K562 (cell line): ENCODE results near the gene RALGAPA2. TPM values are rescaled to one million over a fixed set of nuclear protein-coding genes. Genes with fewer than 3 reads are reported as not detected.

Experiments used
- ATAC-seq: fragments of 200-7000 bp; cut with Tn5 transposase; 3 replicates; pipeline ENCODE4 v1.9.1; 2020; ENCODE audit warnings: moderate library complexity
- BruUV-seq: library from RNA; stranded (reverse); fragments of 400-500 nt; replicated peaks from 2 replicates; lab custom pipeline; 2021; lab: Mats Ljungman, UMichigan
- CTCF ChIA-PET: fragments of 300-600 bp; formaldehyde crosslinking; extraction: SDS; loops from one replicate; lab custom pipeline; 2021; ENCODE audit warnings: low intra/inter-chr PET ratio; lab: Yijun Ruan, JAX
- POLR2A ChIA-PET: fragments of 300-600, 350-650 bp; sonication (Branson Sonifier 250); formaldehyde crosslinking; extraction: SDS; loops from one replicate; lab custom pipeline; 2021; ENCODE audit warnings: antibody characterized with exemption, inconsistent platforms; lab: Yijun Ruan, JAX
- DNase-seq, 4 experiments: peaks; one replicate each; pipeline versions ENCODE4 v3.0.0 to v3.0.0-alpha.2; 2011 to 2018; ENCODE audit warnings: low spot score in 3 of 4, mixed read lengths in 3 of 4; ENCODE audit errors: extremely low read depth in 1 of 4
- FAIRE-seq: peaks from 2 replicates; lab custom pipeline; 2011; peaks lifted over from hg19 to GRCh38; lab: Jason Lieb, UNC
- H2AFZ ChIP-seq: 2 replicates; pipeline ENCODE4 v1.6.0; 2011; ENCODE audit warnings: low read depth, low read length, control low read depth, inconsistent platforms
- H3K27ac ChIP-seq: fragments of 200-600 bp; 3 replicates; pipeline ENCODE4 v1.8.0; 2011; ENCODE audit warnings: low read depth, mild to moderate bottlenecking, control low read depth, inconsistent platforms, low read length, moderate library complexity, mixed read lengths; ENCODE audit errors: extremely low read depth
- H3K27me3 ChIP-seq, 2 experiments: fragments of 300-600 bp in 1 of 2; 2 replicates in 1 of 2; 3 replicates in 1 of 2; pipeline versions ENCODE4 v1.6.0 to v1.8.0; 2011; ENCODE audit warnings: inconsistent platforms in 2 of 2, low read length in 2 of 2, mild to moderate bottlenecking in 1 of 2, mixed read lengths in 1 of 2, moderate library complexity in 1 of 2; ENCODE audit not compliant: control insufficient read depth in 2 of 2, insufficient read depth in 2 of 2
- H3K36me3 ChIP-seq: fragments of 300-600 bp; 3 replicates; pipeline ENCODE4 v1.8.0; 2011; ENCODE audit warnings: mild to moderate bottlenecking, low read length, inconsistent platforms; ENCODE audit not compliant: control insufficient read depth, insufficient read depth
- H3K4me1 ChIP-seq, 2 experiments: fragments of 200-600 bp in 1 of 2; replicated peaks in 1 of 2; 2 replicates in 1 of 2; 3 replicates in 1 of 2; pipeline versions ENCODE4 v1.5.1 to v1.8.0; 2011; ENCODE audit warnings: inconsistent platforms in 2 of 2, low read length in 2 of 2, mild to moderate bottlenecking in 1 of 2, mixed read lengths in 1 of 2, moderate library complexity in 1 of 2; ENCODE audit not compliant: control insufficient read depth in 2 of 2, insufficient read depth in 2 of 2
- H3K4me2 ChIP-seq: 2 replicates; pipeline ENCODE4 v1.6.1; 2011; ENCODE audit warnings: low read length, control low read depth, inconsistent platforms, mixed read lengths; ENCODE audit not compliant: insufficient read depth
- H3K4me3 ChIP-seq: fragments of 200-600 bp; sonication (generic), shearing (Covaris generic); 2 replicates; pipeline ENCODE4 v1.5.1; 2016; ENCODE audit warnings: control low read depth, inconsistent platforms
- H3K79me2 ChIP-seq: fragments of 200-600 bp; 3 replicates; pipeline ENCODE4 v1.8.0; 2011; ENCODE audit warnings: low read length, inconsistent platforms; ENCODE audit not compliant: control insufficient read depth, insufficient read depth
- H3K9ac ChIP-seq, 2 experiments: 2 replicates each; pipeline versions ENCODE4 v1.6.0 to v1.6.1; 2011; ENCODE audit warnings: low read depth in 2 of 2, low read length in 2 of 2, control low read depth in 1 of 2, inconsistent platforms in 1 of 2, mild to moderate bottlenecking in 1 of 2, mixed read lengths in 1 of 2; ENCODE audit not compliant: insufficient read depth in 1 of 2
- H3K9me1 ChIP-seq: one replicate; pipeline ENCODE4 v1.6.0; 2011; ENCODE audit warnings: inconsistent platforms, mild to moderate bottlenecking, low read length, moderate library complexity; ENCODE audit not compliant: control insufficient read depth, insufficient read depth
- H3K9me3 ChIP-seq: replicated peaks from 2 replicates; pipeline ENCODE4 v1.5.1; 2011; ENCODE audit warnings: low read depth, low read length, inconsistent platforms; ENCODE audit not compliant: control insufficient read depth, insufficient read depth
- H4K20me1 ChIP-seq: replicated peaks from 2 replicates; pipeline ENCODE4 v1.6.1; 2011; ENCODE audit warnings: low read length, inconsistent platforms, mixed read lengths; ENCODE audit not compliant: control insufficient read depth, insufficient read depth
- HNRNPH1 ChIP-seq: fragments of 200-400 bp; formaldehyde crosslinking; optimal IDR thresholded peaks from 2 replicates; pipeline ENCODE3; 2017; ENCODE audit warnings: low read depth, mild to moderate bottlenecking, low read length, moderate library complexity
- NR0B1 ChIP-seq: fragments of 450-650 bp; IDR thresholded peaks from one replicate; pipeline ENCODE4 v1.6.1; 2018; ENCODE audit warnings: mild to moderate bottlenecking, moderate library complexity; ENCODE audit not compliant: partially characterized antibody
- NR1H2 ChIP-seq: sonication (generic); formaldehyde crosslinking; IDR thresholded peaks from 2 replicates; pipeline ENCODE4 v1.4.0; 2020; ENCODE audit warnings: mild to moderate bottlenecking, missing genetic modification reagents
- ZBTB34 ChIP-seq: fragments of 250-450 bp; sonication (Bioruptor Pico); IDR thresholded peaks from 2 replicates; pipeline ENCODE4 v1.8.0; 2021; ENCODE audit warnings: mild to moderate bottlenecking, moderate library complexity
- ZNF133 ChIP-seq: fragments of 250-450 bp; sonication (Bioruptor Pico); IDR thresholded peaks from 2 replicates; pipeline ENCODE4 v1.4.0; 2020; ENCODE audit warnings: mild to moderate bottlenecking
- ZNF699 ChIP-seq: fragments of 250-450 bp; sonication (Bioruptor Pico); IDR thresholded peaks from 2 replicates; pipeline ENCODE4 v1.8.0; 2021; ENCODE audit warnings: mild to moderate bottlenecking, moderate library complexity; ENCODE audit not compliant: insufficient replicate concordance
- WGBS: fragments of 100-300 bp; shearing (Covaris generic); methylation state at CpG from one replicate; pipeline ENCODE4 v1.1.6; 2016; ENCODE audit warnings: low coverage, mixed read lengths; ENCODE audit not compliant: insufficient coverage; ENCODE audit errors: missing lambda C conversion rate; 5-methylcytosine and 5-hydroxymethylcytosine counted together
- in situ Hi-C: fragments of 300-500 bp; cut with MboI; formaldehyde crosslinking; loops from 4 replicates; pipeline ENCODE4 v1.15.0; 2018; ENCODE audit warnings: inconsistent platforms, mixed read lengths
- intact Hi-C: fragments of 100-400 bp; cut with micrococcal nuclease; formaldehyde crosslinking; loops from 2 replicates; pipeline ENCODE4 v1.14.2; 2022
- polyA plus RNA-seq, 8 experiments: library from polyadenylated mRNA; depleted of rRNA in 4 of 8; stranded (reverse) in 5 of 8; unstranded in 3 of 8; fragments of >200 nt; fragmentation: Nextera tagmentation in 2 of 8; fragmentation: Illumina TruSeq in 1 of 8; extraction: Ambion mirVana in 2 of 8; extraction: Trizol in 1 of 8; gene quantifications; 2 replicates each; pipeline versions ENCODE4 v1.2.1 to v1.2.3, GENCODE V29; 2011 to 2014; ENCODE audit warnings: inconsistent platforms in 1 of 8, missing spikeins in 1 of 8
- total RNA-seq, 7 experiments: library from RNA; depleted of rRNA in 6 of 7; stranded (reverse); fragments of >200 nt in 6 of 7; fragmentation: Illumina TruSeq in 2 of 7; extraction: Trizol in 2 of 7; gene quantifications; 2 replicates each; pipeline versions ENCODE4 v1.2.1 to v1.2.3, GENCODE V29; 2011 to 2021; ENCODE audit warnings: low replicate concordance in 1 of 7

The RALGAPA2 gene
- total and polyA plus RNA-seq, 9 of the 15 experiments (the other 6 are each of a cell fraction or from before 2014, with no cell fraction given) = 0.35 to 2.7 (median 1.4) TPM

- H3K4me3 ChIP-seq = no peak overlapping the region
- ChIA-PET CTCF (no interaction called here), POLR2A (no interaction called here)
- in situ Hi-C loops = no loop called here
- no peaks in the 10 kb centered on the region for H3K36me3 ChIP-seq
- peaks cover 0 to 7% of the 10 kb centered on the region in 2 experiments; a peak in 1 of 5 replicates for H3K27me3 ChIP-seq
- no peaks in the 10 kb centered on the region for H3K79me2 ChIP-seq
- H4K20me1 ChIP-seq = no peaks in the 10 kb centered on the region
- intact Hi-C loops = no loop called here
- FAIRE-seq (no peak), ATAC-seq (no peak), DNase-seq (no peak)
- no peak overlapping the region for H2AFZ ChIP-seq
- no peaks in the 10 kb centered on the region for H3K9me3 ChIP-seq
- TF ChIP-seq NR1H2 (CRISPR knock-in tag) = no peak
- H3K27ac ChIP-seq = no peak overlapping the region
- H3K4me2 ChIP-seq = no peak overlapping the region
- no peaks in the 10 kb centered on the region for H3K9me1 ChIP-seq
- no peak overlapping the region for H3K9ac ChIP-seq
- H3K4me1 ChIP-seq = no peaks in the 10 kb centered on the region
- WGBS = 0% methylated on average over 6 of the region's 6 CpGs
- no TSS peak for BruUV-seq
Observed at GRCh38 chr20:20435453-20435852, 277.0 kb downstream of the RALGAPA2 start.

GRCh38 chr20:20432618-20433286, 279.7 kb downstream of the RALGAPA2 start:
- Histone ChIP-seq H3K36me3 (no peaks in the 10 kb centered on the region), H3K27ac (no peak overlapping the region), H3K9me3 (no peaks in the 10 kb centered on the region), H3K79me2 (no peaks in the 10 kb centered on the region), H2AFZ (no peak overlapping the region), H3K27me3 (peaks cover 0 to 5% of the 10 kb centered on the region in 2 experiments; a peak in 1 of 5 replicates), H3K9me1 (no peaks in the 10 kb centered on the region), H3K9ac (no peak overlapping the region), H3K4me2 (no peak overlapping the region)
- no TSS peak for BruUV-seq
- intact Hi-C loops = no loop called here
- CTCF ChIA-PET = no interaction called here
- POLR2A ChIA-PET = interaction anchor here (0.7 kb wide), 1 partner anchor 17 kb away, joined by 3 read pairs; no protein-coding TSS in a partner anchor
- FAIRE-seq = no peak
- ATAC-seq = no peak
- DNase-seq = no peak
- in situ Hi-C loops = no loop called here
- 5% methylated on average over 5 of the region's 5 CpGs for WGBS
- TF ChIP-seq ZNF133 (CRISPR knock-in tag) (no peak), ZBTB34 (CRISPR knock-in tag) (no peak), NR0B1 (no peak), HNRNPH1 (no peak), ZNF699 (CRISPR knock-in tag) (no peak)
- TF ChIP-seq, all 486 proteins: peak for 0
- H3K4me3 ChIP-seq = no peak overlapping the region
- H3K4me1 ChIP-seq = no peaks in the 10 kb centered on the region
- no peaks in the 10 kb centered on the region for H4K20me1 ChIP-seq
